ENCODE data around the gene TBC1D22A. TPM values are rescaled to one million over a fixed set of nuclear protein-coding genes. Genes with fewer than 3 reads are reported as not detected.

TBC1D22A gene
- total RNA-seq, 1 experiment from 2014 or later: 14.3 TPM

GRCh38 chr22:47053013-47053725 lies 290.7 kb downstream of the TBC1D22A start:
- no peaks in the 10 kb centered on the region for H3K27me3 ChIP-seq (ENCODE audit: low read length)
- H3K4me2 ChIP-seq (ENCODE audit: low read length): no peak overlapping the region
- no peaks in the 10 kb centered on the region for H3K9me3 ChIP-seq (ENCODE audit: low read length)
- CTCF ChIA-PET: no interaction called here
- H3K36me3 ChIP-seq (ENCODE audit: low read depth, low read length): no peaks in the 10 kb centered on the region
- BruUV-seq (replicated peaks): no TSS peak
- H2AFZ ChIP-seq (ENCODE audit: low read length): no peak overlapping the region
- TF ChIP-seq EZH2 (IDR thresholded peaks at IDR 0.05; ENCODE audit: low read length, unreplicated experiment) (no peak), EZH2phosphoT487 (IDR thresholded peaks at IDR 0.05; ENCODE audit: borderline replicate concordance, low read length) (no peak)
- TF ChIP-seq, protein P1, sequence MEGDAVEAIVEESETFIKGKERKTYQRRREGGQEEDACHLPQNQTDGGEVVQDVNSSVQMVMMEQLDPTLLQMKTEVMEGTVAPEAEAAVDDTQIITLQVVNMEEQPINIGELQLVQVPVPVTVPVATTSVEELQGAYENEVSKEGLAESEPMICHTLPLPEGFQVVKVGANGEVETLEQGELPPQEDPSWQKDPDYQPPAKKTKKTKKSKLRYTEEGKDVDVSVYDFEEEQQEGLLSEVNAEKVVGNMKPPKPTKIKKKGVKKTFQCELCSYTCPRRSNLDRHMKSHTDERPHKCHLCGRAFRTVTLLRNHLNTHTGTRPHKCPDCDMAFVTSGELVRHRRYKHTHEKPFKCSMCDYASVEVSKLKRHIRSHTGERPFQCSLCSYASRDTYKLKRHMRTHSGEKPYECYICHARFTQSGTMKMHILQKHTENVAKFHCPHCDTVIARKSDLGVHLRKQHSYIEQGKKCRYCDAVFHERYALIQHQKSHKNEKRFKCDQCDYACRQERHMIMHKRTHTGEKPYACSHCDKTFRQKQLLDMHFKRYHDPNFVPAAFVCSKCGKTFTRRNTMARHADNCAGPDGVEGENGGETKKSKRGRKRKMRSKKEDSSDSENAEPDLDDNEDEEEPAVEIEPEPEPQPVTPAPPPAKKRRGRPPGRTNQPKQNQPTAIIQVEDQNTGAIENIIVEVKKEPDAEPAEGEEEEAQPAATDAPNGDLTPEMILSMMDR (conservative IDR thresholded peaks at IDR 0.05; ENCODE audit: low read depth, low read length): no peak
- no peaks in the 10 kb centered on the region for H3K4me1 ChIP-seq (ENCODE audit: insufficient read depth, low read length)
- intact Hi-C loops (cut with micrococcal nuclease): no loop called here
- no peaks in the 10 kb centered on the region for H3K79me2 ChIP-seq (ENCODE audit: low read length)
- no peaks in the 10 kb centered on the region for H3F3A ChIP-seq (ENCODE audit: low read length, unreplicated experiment)
- H4K20me1 ChIP-seq (ENCODE audit: low read length): no peaks in the 10 kb centered on the region
- no peak overlapping the region for H3K27ac ChIP-seq (ENCODE audit: low read length)
- DNase-seq: no peak
- POLR2A ChIA-PET (ENCODE audit: unreplicated experiment): no interaction called here
- no peak for ATAC-seq
- no peak overlapping the region for H3K9ac ChIP-seq (ENCODE audit: low read length)
- H3K4me3 ChIP-seq (ENCODE audit: low read length): no peak overlapping the region
- no peaks in the 10 kb centered on the region for H3K9me2 ChIP-seq (replicated peaks; ENCODE audit: low read length)

DNA sequence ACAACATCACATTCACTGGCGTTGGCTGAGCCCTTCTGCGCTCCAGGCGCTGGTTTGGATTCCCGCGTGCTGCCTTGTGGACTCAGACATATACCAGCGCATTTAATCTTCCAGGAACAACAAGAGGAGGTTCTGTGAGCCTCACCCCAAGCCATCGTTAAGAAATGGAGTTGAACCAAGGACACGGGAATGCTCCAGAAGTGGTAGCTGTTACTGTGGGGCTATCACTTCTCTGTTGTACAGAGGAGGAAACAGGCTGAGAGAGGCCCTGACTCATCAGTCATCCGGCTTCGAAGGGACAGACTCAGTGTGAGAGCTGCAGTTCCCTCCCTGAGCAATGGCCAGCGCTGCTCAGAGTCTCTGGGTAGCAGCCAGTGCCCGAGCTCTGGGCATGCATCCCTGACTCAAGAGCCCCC lies 291.3 kb downstream of the TBC1D22A start:
- H2AFZ ChIP-seq (ENCODE audit: low read length): no peak overlapping the region
- no peaks in the 10 kb centered on the region for H3K9me3 ChIP-seq (ENCODE audit: low read length)
- BruUV-seq (replicated peaks): no TSS peak
- no peak overlapping the region for H3K9ac ChIP-seq (ENCODE audit: low read length)
- ATAC-seq (no peak), DNase-seq (peak; percentile 1)
- no peak overlapping the region for H3K27ac ChIP-seq (ENCODE audit: low read length)
- no peak overlapping the region for H3K4me3 ChIP-seq (ENCODE audit: low read length)
- CTCF ChIA-PET: no interaction called here
- TF ChIP-seq, protein P1 (conservative IDR thresholded peaks at IDR 0.05; ENCODE audit: low read depth, low read length): no peak
- TF ChIP-seq EZH2phosphoT487 (IDR thresholded peaks at IDR 0.05; ENCODE audit: borderline replicate concordance, low read length): no peak
- no peak for TF ChIP-seq EZH2 (IDR thresholded peaks at IDR 0.05; ENCODE audit: low read length, unreplicated experiment)
- no peaks in the 10 kb centered on the region for H3K79me2 ChIP-seq (ENCODE audit: low read length)
- H3K4me2 ChIP-seq (ENCODE audit: low read length): no peak overlapping the region
- H3K4me1 ChIP-seq (ENCODE audit: insufficient read depth, low read length): no peaks in the 10 kb centered on the region
- no peaks in the 10 kb centered on the region for H3F3A ChIP-seq (ENCODE audit: low read length, unreplicated experiment)
- intact Hi-C loops (cut with micrococcal nuclease): no loop called here
- POLR2A ChIA-PET (ENCODE audit: unreplicated experiment): no interaction called here
- H3K27me3 ChIP-seq (ENCODE audit: low read length): no peaks in the 10 kb centered on the region
- no peaks in the 10 kb centered on the region for H3K36me3 ChIP-seq (ENCODE audit: low read depth, low read length)
- H4K20me1 ChIP-seq (ENCODE audit: low read length): no peaks in the 10 kb centered on the region
- H3K9me2 ChIP-seq (replicated peaks; ENCODE audit: low read length): no peaks in the 10 kb centered on the region

DNA sequence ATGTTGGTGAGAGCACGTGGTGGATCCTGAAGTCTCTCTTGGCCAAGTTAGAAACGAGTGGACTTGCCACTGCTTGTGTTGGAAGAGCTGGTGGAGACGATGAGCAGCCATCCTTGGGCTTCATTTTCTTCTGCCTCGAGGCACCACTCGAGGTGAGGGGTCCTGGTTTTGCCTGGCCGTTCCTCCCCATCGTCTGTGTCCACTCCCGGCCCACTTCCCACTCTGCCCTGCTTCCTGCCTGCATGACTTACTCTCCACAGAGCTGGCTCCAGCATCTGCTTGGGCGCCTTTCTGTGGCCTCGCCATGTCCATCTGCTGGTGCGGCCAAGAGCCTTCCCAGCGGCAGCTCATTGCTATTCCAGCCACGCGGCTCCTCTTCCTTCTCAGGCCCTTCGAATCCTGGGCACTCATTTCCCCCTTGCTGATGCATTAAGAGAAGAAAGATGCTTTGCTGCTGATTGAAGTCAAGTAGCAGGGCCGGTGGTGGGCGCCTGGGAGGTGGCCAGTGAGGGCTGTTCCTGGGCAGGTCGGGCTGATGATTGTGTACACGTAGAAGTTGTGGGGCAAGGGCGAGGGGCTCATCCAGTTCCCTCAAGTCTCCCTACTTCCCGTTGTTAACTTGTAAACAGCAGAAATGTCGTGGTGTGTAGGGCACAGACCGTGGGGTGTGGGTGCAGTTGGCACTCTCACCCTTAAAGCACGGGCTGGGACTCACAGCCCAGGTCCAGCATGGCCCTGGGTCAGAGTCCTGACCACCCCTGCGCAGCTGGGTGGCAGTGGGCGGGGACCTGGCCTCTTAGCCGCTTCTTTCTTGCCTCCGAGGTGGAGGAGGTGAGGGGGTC lies 292.0 kb downstream of the TBC1D22A start:
- BruUV-seq (replicated peaks): no TSS peak
- ChIA-PET POLR2A (ENCODE audit: unreplicated experiment) (no interaction called here), CTCF (no interaction called here)
- DNase-seq (no peak), ATAC-seq (no peak)
- no peak overlapping the region for H3K9ac ChIP-seq (ENCODE audit: low read length)
- TF ChIP-seq EZH2phosphoT487 (IDR thresholded peaks at IDR 0.05; ENCODE audit: borderline replicate concordance, low read length): no peak
- TF ChIP-seq EZH2 (IDR thresholded peaks at IDR 0.05; ENCODE audit: low read length, unreplicated experiment): no peak
- TF ChIP-seq, protein P1 (conservative IDR thresholded peaks at IDR 0.05; ENCODE audit: low read depth, low read length): no peak
- H3F3A ChIP-seq (ENCODE audit: low read length, unreplicated experiment): no peaks in the 10 kb centered on the region
- no peaks in the 10 kb centered on the region for H3K9me3 ChIP-seq (ENCODE audit: low read length)
- no peaks in the 10 kb centered on the region for H3K9me2 ChIP-seq (replicated peaks; ENCODE audit: low read length)
- intact Hi-C loops (cut with micrococcal nuclease): no loop called here
- no peak overlapping the region for H3K27ac ChIP-seq (ENCODE audit: low read length)
- H2AFZ ChIP-seq (ENCODE audit: low read length): no peak overlapping the region
- H3K27me3 ChIP-seq (ENCODE audit: low read length): no peaks in the 10 kb centered on the region
- H3K4me2 ChIP-seq (ENCODE audit: low read length): no peak overlapping the region
- no peak overlapping the region for H3K4me3 ChIP-seq (ENCODE audit: low read length)
- H3K36me3 ChIP-seq (ENCODE audit: low read depth, low read length): no peaks in the 10 kb centered on the region
- H3K79me2 ChIP-seq (ENCODE audit: low read length): no peaks in the 10 kb centered on the region
- no peaks in the 10 kb centered on the region for H3K4me1 ChIP-seq (ENCODE audit: insufficient read depth, low read length)
- no peaks in the 10 kb centered on the region for H4K20me1 ChIP-seq (ENCODE audit: low read length)

Measured in PC-3 (cell line).